ENCODE results near the gene ARHGAP45.

Gene ARHGAP45

GRCh38 chr19:1086613-1087012 lies 19.6 kb downstream of the ARHGAP45 start:
- no peak for DNase-seq (ENCODE audit: low read depth, low spot score)

- DNase-seq (ENCODE audit: low read depth, low spot score): no peak
Observed at GRCh38 chr19:1087813-1088415, 20.9 kb downstream of the ARHGAP45 start.

GRCh38 chr19:1088416-1089010 lies 21.5 kb downstream of the ARHGAP45 start:
- no peak for DNase-seq (ENCODE audit: low read depth, low spot score)

- DNase-seq (ENCODE audit: low read depth, low spot score): no peak
Observed at GRCh38 chr19:1089126-1089771, 22.3 kb downstream of the ARHGAP45 start.

GRCh38 chr19:1089891-1090290 lies 22.9 kb downstream of the ARHGAP45 start:
- no peak for DNase-seq (ENCODE audit: low read depth, low spot score)

- DNase-seq (ENCODE audit: low read depth, low spot score): no peak
Observed at GRCh38 chr19:1090731-1091543, 24.0 kb downstream of the ARHGAP45 start.

GRCh38 chr19:1091544-1092175 lies 24.7 kb downstream of the ARHGAP45 start:
- DNase-seq (ENCODE audit: low read depth, low spot score): no peak

GRCh38 chr19:1093330-1093729 lies 26.4 kb downstream of the ARHGAP45 start:
- DNase-seq (ENCODE audit: low read depth, low spot score): no peak

- DNase-seq (ENCODE audit: low read depth, low spot score): no peak
Observed at GRCh38 chr19:1093811-1094553, 27.0 kb downstream of the ARHGAP45 start.

- DNase-seq (ENCODE audit: low read depth, low spot score): no peak
Observed at GRCh38 chr19:1094655-1094977, 27.6 kb downstream of the ARHGAP45 start.

GRCh38 chr19:1094978-1095701 lies 28.2 kb downstream of the ARHGAP45 start, which contains the start of gene POLR2E:
POLR2E (minus strand) TSS chr19:1095375; CDS start chr19:1095315, 60 bp downstream.
- peak; percentile 90 for DNase-seq (ENCODE audit: low read depth, low spot score)

GRCh38 chr19:1097810-1098176 lies 30.8 kb downstream of the ARHGAP45 start:
- no peak for DNase-seq (ENCODE audit: low read depth, low spot score)

GRCh38 chr19:1098177-1099051 lies 31.4 kb downstream of the ARHGAP45 start:
- DNase-seq (ENCODE audit: low read depth, low spot score): no peak

- no peak for DNase-seq (ENCODE audit: low read depth, low spot score)
Observed at GRCh38 chr19:1101337-1101698, 34.4 kb downstream of the ARHGAP45 start.

GRCh38 chr19:1102407-1103131 lies 35.6 kb downstream of the ARHGAP45 start:
- DNase-seq (ENCODE audit: low read depth, low spot score): no peak

- DNase-seq (ENCODE audit: low read depth, low spot score): no peak
Observed at GRCh38 chr19:1103132-1103707, 36.3 kb downstream of the ARHGAP45 start.

- DNase-seq (ENCODE audit: low read depth, low spot score): peak; percentile 97
Observed at GRCh38 chr19:1103708-1104310, 36.8 kb downstream of the ARHGAP45 start, which contains the start of gene GPX4. GPX4 (plus strand) TSS chr19:1103994; CDS start chr19:1104044, 50 bp downstream.

Data from activated naive CD8-positive, alpha-beta T cell treated with anti-CD3 and anti-CD28 coated beads, Interleukin-2, amount 50 U/mL, for 16 hours (primary cell).